Transverse colon (tissue), 4 donors: Measurements from ENCODE around the gene FGGY. TPM values are rescaled to one million over a fixed set of nuclear protein-coding genes. Genes with fewer than 3 reads are reported as not detected.

ENCODE experiments used
- DNase-seq: peaks from one replicate; pipeline ENCODE4 v3.0.0-alpha.2; 2019
- H3K27ac ChIP-seq, 4 donors: fragments of 200-600 bp; sonication (generic); 2 replicates each; pipeline ENCODE4 v1.5.1; 2016 to 2018; ENCODE audit warnings: inconsistent platforms in 4 of 4
- H3K27me3 ChIP-seq: fragments of 200-600 bp; sonication (generic); 2 replicates; pipeline ENCODE4 v1.5.1; 2017; ENCODE audit warnings: inconsistent platforms
- H3K36me3 ChIP-seq, 4 donors: fragments of 200-600 bp; sonication (generic); 2 replicates each; pipeline ENCODE4 v1.5.1; 2017 to 2019; ENCODE audit warnings: inconsistent platforms in 4 of 4
- H3K4me1 ChIP-seq, 4 donors: fragments of 200-600 bp; sonication (generic); 2 replicates each; pipeline ENCODE4 v1.5.1; 2017 to 2020; ENCODE audit warnings: inconsistent platforms in 4 of 4
- H3K4me3 ChIP-seq, 4 donors: fragments of 200-600 bp; sonication (generic); 1 replicate in 1 of 4; 2 replicates in 3 of 4; pipeline versions ENCODE4 v1.5.1 to v1.6.1; 2017 to 2019; ENCODE audit warnings: inconsistent platforms in 4 of 4
- H3K9me3 ChIP-seq, 2 donors: fragments of 200-600 bp; sonication (generic); 2 replicates each; pipeline ENCODE4 v1.5.1; 2017 to 2019; ENCODE audit warnings: inconsistent platforms in 2 of 2
- EP300 ChIP-seq: sonication (generic); formaldehyde crosslinking; IDR thresholded peaks from one replicate; pipeline ENCODE4 v1.6.1; 2017; ENCODE audit warnings: antibody characterized with exemption, low read depth
- POLR2A ChIP-seq: fragments of 450-650 bp; IDR thresholded peaks from one replicate; pipeline ENCODE4 v1.6.1; 2016; ENCODE audit warnings: antibody characterized with exemption, mild to moderate bottlenecking, moderate library complexity
- POLR2AphosphoS5 ChIP-seq, 3 donors: sonication (generic); formaldehyde crosslinking; IDR thresholded peaks; one replicate each; pipeline ENCODE4 v1.6.1; 2016; ENCODE audit warnings: antibody characterized with exemption in 3 of 3
- WGBS, 2 donors: methylation state at CpG; one replicate each; pipeline ENCODE4 v1.1.5; 2018; ENCODE audit warnings: low coverage in 1 of 2; 5-methylcytosine and 5-hydroxymethylcytosine counted together
- in situ Hi-C, 4 donors: fragments of 200-750 bp; cut with MboI; loops; one replicate each; pipeline versions ENCODE4 v1.15.0 to v1.15.1; 2017; ENCODE audit warnings: low sequenced_read_pairs in 3 of 4, low pct_ligation_motif_present in 1 of 4, low pct_unique_long_range_greater_than_20kb in 1 of 4
- intact Hi-C: fragments of 100-400 bp; cut with DNase I; formaldehyde crosslinking; loops from one replicate; pipeline ENCODE4 v1.15.1; 2023; ENCODE audit warnings: low total_unique reads
- total RNA-seq, 4 donors: library from RNA; depleted of rRNA; stranded (reverse); fragments of >200 nt; gene quantifications; one replicate each; pipeline ENCODE4 v1.1.0, GENCODE V29; 2016
- TF ChIP-seq, protein P1 (sequence below), 5 experiments: fragments of 200-600 bp in 3 of 5; fragments of 450-650 bp in 2 of 5; sonication (generic) in 3 of 5; IDR thresholded peaks; 1 replicate in 2 of 5; 2 replicates in 3 of 5; pipeline ENCODE4 v1.5.1; 2016 to 2017; ENCODE audit warnings: antibody characterized with exemption in 5 of 5, inconsistent platforms in 3 of 5, mild to moderate bottlenecking in 2 of 5, moderate library complexity in 1 of 5

FGGY gene
- total RNA-seq, 4 donors from 2014 or later, result 18.2 to 97.7 (median 27.1) TPM

DNA sequence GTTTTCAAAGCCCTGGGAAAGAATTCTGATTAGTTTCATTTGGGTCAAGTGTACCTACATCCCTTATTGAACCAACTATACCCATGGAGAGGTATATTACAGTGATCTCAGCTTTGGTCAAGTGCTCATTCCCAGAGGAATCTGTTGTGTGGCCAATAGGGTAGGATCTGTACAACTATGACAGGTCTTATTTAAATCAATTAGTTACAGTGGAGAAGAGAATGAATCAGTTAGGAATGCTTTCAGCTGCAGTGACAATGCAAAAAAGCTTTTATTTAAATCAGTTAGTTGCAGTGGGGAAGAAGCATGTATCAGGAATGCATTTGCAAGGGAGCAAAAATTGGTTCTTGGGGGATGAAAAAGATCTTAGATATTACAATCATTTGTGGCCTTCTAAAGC is 119.0 kb downstream of the FGGY start:
- TF ChIP-seq POLR2AphosphoS5 (IDR thresholded peaks at IDR 0.05), result no peak
- TF ChIP-seq, protein P1, sequence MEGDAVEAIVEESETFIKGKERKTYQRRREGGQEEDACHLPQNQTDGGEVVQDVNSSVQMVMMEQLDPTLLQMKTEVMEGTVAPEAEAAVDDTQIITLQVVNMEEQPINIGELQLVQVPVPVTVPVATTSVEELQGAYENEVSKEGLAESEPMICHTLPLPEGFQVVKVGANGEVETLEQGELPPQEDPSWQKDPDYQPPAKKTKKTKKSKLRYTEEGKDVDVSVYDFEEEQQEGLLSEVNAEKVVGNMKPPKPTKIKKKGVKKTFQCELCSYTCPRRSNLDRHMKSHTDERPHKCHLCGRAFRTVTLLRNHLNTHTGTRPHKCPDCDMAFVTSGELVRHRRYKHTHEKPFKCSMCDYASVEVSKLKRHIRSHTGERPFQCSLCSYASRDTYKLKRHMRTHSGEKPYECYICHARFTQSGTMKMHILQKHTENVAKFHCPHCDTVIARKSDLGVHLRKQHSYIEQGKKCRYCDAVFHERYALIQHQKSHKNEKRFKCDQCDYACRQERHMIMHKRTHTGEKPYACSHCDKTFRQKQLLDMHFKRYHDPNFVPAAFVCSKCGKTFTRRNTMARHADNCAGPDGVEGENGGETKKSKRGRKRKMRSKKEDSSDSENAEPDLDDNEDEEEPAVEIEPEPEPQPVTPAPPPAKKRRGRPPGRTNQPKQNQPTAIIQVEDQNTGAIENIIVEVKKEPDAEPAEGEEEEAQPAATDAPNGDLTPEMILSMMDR (IDR thresholded peaks at IDR 0.05), result no peak
- TF ChIP-seq POLR2A, result no peak
- TF ChIP-seq EP300, result no peak
- Histone ChIP-seq H3K27ac (no peak overlapping the region), H3K27me3 (no peaks in the 10 kb centered on the region), H3K4me1 (peaks cover 0 to 11% (median 0%) of the 10 kb centered on the region in 4 donors), H3K9me3 (no peaks in the 10 kb centered on the region), H3K36me3 (no peaks in the 10 kb centered on the region), H3K4me3 (no peak overlapping the region)
- intact Hi-C loops (no loop called here), in situ Hi-C loops (no loop called here)
- DNase-seq, result no peak

DNA sequence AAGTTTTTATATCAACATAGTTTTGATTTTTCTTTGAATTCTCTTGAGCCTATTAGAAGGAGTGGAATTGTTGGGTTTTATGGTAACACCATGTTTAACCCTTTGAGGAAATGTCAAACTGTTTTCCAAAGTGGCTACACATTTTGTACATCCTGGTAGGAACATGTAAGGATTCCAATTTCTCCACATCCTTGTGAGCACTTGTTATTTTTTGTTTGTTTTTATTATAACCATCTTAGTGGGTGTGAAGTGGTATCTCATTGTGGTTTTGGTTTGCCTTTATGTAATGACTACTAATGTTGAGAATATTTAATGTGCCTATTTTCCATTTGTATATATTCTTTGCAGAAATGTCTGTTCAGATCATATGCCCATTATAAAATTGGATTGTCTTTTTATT is 120.5 kb downstream of the FGGY start:
- H3K4me3 ChIP-seq, result no peak overlapping the region
- H3K36me3 ChIP-seq, result no peaks in the 10 kb centered on the region
- in situ Hi-C loops, result no loop called here
- intact Hi-C loops, result no loop called here
- H3K4me1 ChIP-seq, result peaks cover 0 to 20% (median under 1%) of the 10 kb centered on the region in 4 donors
- H3K9me3 ChIP-seq, result no peaks in the 10 kb centered on the region
- no peak overlapping the region for H3K27ac ChIP-seq
- H3K27me3 ChIP-seq, result no peaks in the 10 kb centered on the region
- no peak for TF ChIP-seq EP300
- TF ChIP-seq, protein P1 (IDR thresholded peaks at IDR 0.05), result no peak
- no peak for DNase-seq

DNA sequence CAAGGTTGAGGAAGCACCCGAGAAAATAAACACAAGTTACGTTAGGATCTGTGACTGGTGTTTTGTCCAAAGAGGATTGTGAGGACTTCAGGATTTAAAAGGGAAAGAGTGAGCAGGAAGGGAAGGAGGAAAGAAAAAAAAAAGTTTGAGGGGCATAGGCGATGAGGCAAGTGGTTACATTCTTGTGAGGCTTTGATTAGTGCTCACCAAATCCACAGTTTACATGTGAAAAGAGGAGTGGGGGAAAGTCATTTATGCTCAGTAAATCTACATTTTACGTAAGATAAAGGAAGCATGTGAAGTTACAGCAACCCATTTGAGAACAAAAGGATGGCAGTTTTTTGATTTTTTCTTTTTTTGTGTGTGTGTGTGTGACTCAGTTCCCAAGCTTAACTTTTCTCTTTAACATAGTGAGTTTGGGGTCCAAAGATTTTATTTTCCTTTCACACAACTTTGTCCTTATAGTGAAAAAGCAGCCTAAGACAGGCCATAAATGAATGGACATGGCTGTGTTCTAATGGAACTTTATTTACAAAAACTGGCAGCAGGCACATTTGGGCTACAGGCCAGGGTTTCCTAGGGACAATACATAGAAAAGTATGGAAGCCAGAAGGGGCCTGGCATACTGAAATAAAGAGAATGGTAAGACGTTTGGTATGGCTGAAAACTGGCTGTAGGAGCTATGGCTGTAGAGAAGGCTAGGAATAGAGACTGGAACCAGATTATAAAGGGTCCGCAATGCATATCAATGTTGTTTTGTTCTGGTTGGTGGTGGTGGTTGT is 121.7 kb downstream of the FGGY start:
- H3K27ac ChIP-seq, result no peak overlapping the region
- H3K27me3 ChIP-seq, result no peaks in the 10 kb centered on the region
- no peak for DNase-seq
- in situ Hi-C loops, result no loop called here
- no peak overlapping the region for H3K4me3 ChIP-seq
- peaks cover 0 to 31% (median 7%) of the 10 kb centered on the region in 4 donors for H3K4me1 ChIP-seq
- TF ChIP-seq POLR2A (no peak), POLR2AphosphoS5 (IDR thresholded peaks at IDR 0.05) (no peak), EP300 (no peak)
- TF ChIP-seq, protein P1 (IDR thresholded peaks at IDR 0.05), result no peak
- 78 to 85% methylated on average over 6 of the region's 6 CpGs for WGBS, 2 donors
- H3K36me3 ChIP-seq, result no peaks in the 10 kb centered on the region
- intact Hi-C loops, result loop anchor here (1.0 kb wide), 1 partner anchor 27 kb away; no protein-coding TSS in a partner anchor
- H3K9me3 ChIP-seq, result no peaks in the 10 kb centered on the region

DNA sequence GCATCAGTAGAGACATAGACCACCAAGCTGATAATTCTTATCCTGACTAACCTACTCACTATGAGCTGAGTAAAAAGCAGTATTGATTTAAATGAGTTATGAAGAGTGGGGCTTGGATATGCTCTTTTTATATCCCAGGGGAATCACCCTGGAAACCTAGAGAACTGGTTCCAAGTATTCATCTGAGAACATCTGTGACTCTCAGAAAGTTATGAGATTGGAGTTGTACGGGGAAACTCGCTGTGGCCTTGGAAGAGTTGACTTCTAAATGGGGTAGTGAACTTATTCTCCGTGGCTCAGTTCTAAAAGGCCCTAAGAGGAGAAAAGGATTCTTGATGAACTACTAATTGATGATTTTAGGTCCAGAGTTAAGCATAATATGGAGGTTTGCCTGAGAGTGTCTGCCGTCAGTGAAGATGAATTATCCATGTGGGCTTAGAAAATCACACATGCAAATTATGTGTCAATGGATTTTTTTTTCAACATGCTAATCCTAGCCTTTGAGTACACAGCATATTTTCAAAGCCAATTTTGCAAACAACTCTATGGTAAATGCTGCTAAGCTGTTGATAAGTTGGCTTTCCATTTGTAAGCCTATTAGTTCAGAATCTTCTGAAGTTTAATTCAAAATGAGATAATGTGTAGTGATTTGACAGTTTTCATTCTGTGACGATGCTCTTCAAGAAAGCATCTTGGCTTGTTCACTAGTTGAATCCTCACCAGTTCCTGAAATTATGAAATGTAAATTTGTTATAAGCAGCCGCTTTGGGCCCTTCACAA is 122.7 kb downstream of the FGGY start:
- DNase-seq, result no peak
- Histone ChIP-seq H3K27me3 (no peaks in the 10 kb centered on the region), H3K27ac (no peak overlapping the region), H3K36me3 (no peaks in the 10 kb centered on the region), H3K4me1 (peaks cover 0 to 31% (median 7%) of the 10 kb centered on the region in 4 donors), H3K4me3 (no peak overlapping the region), H3K9me3 (no peaks in the 10 kb centered on the region)
- WGBS, 2 donors, result 75 to 88% methylated on average over 2 to 6 of the region's 6 CpGs
- TF ChIP-seq POLR2AphosphoS5 (IDR thresholded peaks at IDR 0.05) (no peak), EP300 (no peak), POLR2A (no peak)
- TF ChIP-seq, protein P1 (IDR thresholded peaks at IDR 0.05), result no peak
- in situ Hi-C loops, result no loop called here
- intact Hi-C loops, result no loop called here
